Thyroid gland (tissue), 4 donors: ENCODE results near the gene EGF. TPM values are rescaled to one million over a fixed set of nuclear protein-coding genes. Genes with fewer than 3 reads are reported as not detected.

Source experiments
- DNase-seq, 2 donors: peaks; one replicate each; pipeline ENCODE4 v3.0.0-alpha.2; 2019
- H3K27ac ChIP-seq, 3 donors: fragments of 200-600 bp; sonication (generic); 1 replicate in 2 of 3; 2 replicates in 1 of 3; pipeline ENCODE4 v1.5.1; 2016 to 2019; ENCODE audit warnings: mild to moderate bottlenecking in 1 of 3, moderate library complexity in 1 of 3
- H3K27me3 ChIP-seq: fragments of 200-600 bp; sonication (generic); one replicate; pipeline ENCODE4 v1.5.1; 2019
- H3K36me3 ChIP-seq, 2 donors: fragments of 200-600 bp; sonication (generic); one replicate each; pipeline ENCODE4 v1.5.1; 2016 to 2019
- H3K4me1 ChIP-seq, 2 donors: fragments of 200-600 bp; sonication (generic); one replicate each; pipeline ENCODE4 v1.5.1; 2017 to 2019
- H3K4me3 ChIP-seq, 3 donors: fragments of 200-600 bp; sonication (generic); replicated peaks in 1 of 3; 1 replicate in 2 of 3; 2 replicates in 1 of 3; pipeline ENCODE4 v1.5.1; 2016; ENCODE audit warnings: mild to moderate bottlenecking in 1 of 3
- H3K9me3 ChIP-seq: fragments of 200-600 bp; sonication (generic); one replicate; pipeline ENCODE4 v1.5.1; 2017
- POLR2A ChIP-seq, 2 donors: fragments of 450-650 bp; IDR thresholded peaks; one replicate each; pipeline ENCODE4 v1.6.1; 2017; ENCODE audit warnings: antibody characterized with exemption in 2 of 2, mild to moderate bottlenecking in 2 of 2, moderate library complexity in 1 of 2
- WGBS, 2 donors: methylation state at CpG; one replicate each; pipeline ENCODE4 v1.1.5; 2017; 5-methylcytosine and 5-hydroxymethylcytosine counted together
- intact Hi-C: fragments of 100-400 bp; cut with DNase I; formaldehyde crosslinking; loops from one replicate; pipeline ENCODE4 v1.15.1; 2023
- total RNA-seq, 4 donors: library from RNA; depleted of rRNA; stranded (reverse); fragments of >200 nt; gene quantifications; one replicate each; pipeline ENCODE4 v1.2.3, GENCODE V29; 2016
- TF ChIP-seq, protein P1 (sequence below), 6 experiments: fragments of 200-600 bp in 3 of 6; fragments of 450-650 bp in 3 of 6; sonication (generic) in 3 of 6; IDR thresholded peaks; one replicate each; pipeline ENCODE4 v1.5.1; 2016 to 2019; ENCODE audit warnings: antibody characterized with exemption in 6 of 6, mild to moderate bottlenecking in 2 of 6, inconsistent platforms in 1 of 6, moderate library complexity in 1 of 6

The EGF gene
- total RNA-seq, 4 donors from 2014 or later, result 3.1 to 9.4 (median 7.9) TPM

DNA sequence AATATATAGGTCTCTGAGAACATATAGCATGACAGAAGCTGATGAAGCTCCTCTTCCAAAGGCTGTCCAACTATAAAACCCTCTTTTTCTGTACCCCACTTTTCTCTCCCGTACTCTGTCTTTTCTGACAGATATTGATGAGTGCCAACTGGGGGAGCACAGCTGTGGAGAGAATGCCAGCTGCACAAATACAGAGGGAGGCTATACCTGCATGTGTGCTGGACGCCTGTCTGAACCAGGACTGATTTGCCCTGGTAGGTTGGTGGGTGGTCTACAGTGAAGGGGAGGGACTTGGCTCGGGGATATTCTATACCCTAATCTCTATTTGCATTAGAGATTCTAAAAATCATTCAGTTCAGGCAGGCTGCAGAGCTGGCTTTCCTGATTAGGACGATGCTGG is 80.4 kb downstream of the EGF start:
- TF ChIP-seq, protein P1, sequence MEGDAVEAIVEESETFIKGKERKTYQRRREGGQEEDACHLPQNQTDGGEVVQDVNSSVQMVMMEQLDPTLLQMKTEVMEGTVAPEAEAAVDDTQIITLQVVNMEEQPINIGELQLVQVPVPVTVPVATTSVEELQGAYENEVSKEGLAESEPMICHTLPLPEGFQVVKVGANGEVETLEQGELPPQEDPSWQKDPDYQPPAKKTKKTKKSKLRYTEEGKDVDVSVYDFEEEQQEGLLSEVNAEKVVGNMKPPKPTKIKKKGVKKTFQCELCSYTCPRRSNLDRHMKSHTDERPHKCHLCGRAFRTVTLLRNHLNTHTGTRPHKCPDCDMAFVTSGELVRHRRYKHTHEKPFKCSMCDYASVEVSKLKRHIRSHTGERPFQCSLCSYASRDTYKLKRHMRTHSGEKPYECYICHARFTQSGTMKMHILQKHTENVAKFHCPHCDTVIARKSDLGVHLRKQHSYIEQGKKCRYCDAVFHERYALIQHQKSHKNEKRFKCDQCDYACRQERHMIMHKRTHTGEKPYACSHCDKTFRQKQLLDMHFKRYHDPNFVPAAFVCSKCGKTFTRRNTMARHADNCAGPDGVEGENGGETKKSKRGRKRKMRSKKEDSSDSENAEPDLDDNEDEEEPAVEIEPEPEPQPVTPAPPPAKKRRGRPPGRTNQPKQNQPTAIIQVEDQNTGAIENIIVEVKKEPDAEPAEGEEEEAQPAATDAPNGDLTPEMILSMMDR (IDR thresholded peaks at IDR 0.05), result no peak
- no peak for TF ChIP-seq POLR2A (IDR thresholded peaks at IDR 0.05)
- Histone ChIP-seq H3K36me3 (no peaks in the 10 kb centered on the region), H3K27ac (no peak overlapping the region), H3K27me3 (no peaks in the 10 kb centered on the region), H3K4me3 (no peak overlapping the region), H3K9me3 (no peaks in the 10 kb centered on the region), H3K4me1 (peaks cover 6 to 8% of the 10 kb centered on the region in 2 donors)
- intact Hi-C loops, result no loop called here
- WGBS, 2 donors, result 67 to 72% methylated on average over 4 of the region's 4 CpGs
- DNase-seq, result no peak

DNA sequence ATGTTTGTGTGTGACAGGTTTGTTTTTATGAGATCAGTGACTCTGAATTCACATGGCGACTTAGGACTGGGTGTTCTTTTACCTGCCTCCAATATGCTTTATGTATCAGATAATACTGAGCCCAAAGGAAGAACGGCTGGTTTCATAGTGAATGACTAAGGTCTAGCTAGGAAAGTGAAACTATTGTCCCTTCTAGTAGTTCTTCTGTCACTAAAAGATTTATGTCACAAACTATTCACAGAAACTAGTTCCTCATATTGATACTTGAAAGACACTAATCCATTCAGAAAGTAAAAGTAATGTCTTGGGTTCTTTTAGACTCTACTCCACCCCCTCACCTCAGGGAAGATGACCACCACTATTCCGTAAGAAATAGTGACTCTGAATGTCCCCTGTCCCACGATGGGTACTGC is 81.7 kb downstream of the EGF start:
- Histone ChIP-seq H3K36me3 (no peaks in the 10 kb centered on the region), H3K27ac (peak overlapping the region in 1 of 3 donors; percentile 66), H3K4me3 (no peak overlapping the region), H3K4me1 (peaks cover 6 to 8% of the 10 kb centered on the region in 2 donors), H3K27me3 (no peaks in the 10 kb centered on the region), H3K9me3 (no peaks in the 10 kb centered on the region)
- 64 to 77% methylated on average over 4 of the region's 4 CpGs for WGBS, 2 donors
- DNase-seq, result no peak
- TF ChIP-seq, protein P1 (IDR thresholded peaks at IDR 0.05), result no peak
- TF ChIP-seq POLR2A (IDR thresholded peaks at IDR 0.05), result no peak
- intact Hi-C loops, result no loop called here

DNA sequence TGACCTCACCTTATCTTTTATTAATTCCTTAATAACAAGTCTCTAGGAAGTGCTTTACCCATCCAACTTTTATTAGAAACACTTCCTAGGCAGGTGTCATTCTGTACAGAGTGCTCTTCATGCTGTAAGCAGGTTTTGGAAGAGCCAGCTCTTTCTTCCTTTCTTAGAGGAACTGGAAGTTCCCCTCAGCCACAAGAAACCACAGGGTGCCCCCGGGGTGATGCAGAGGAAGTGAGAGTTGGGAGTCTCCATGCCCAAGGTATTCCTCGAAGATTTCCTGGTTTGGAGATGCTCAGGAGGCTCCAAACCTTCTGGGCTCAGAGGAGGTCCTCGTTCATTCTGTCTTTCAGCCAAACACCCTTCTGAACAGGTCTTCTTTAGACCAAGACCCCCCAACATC is 83.8 kb downstream of the EGF start:
- TF ChIP-seq, protein P1 (IDR thresholded peaks at IDR 0.05), result no peak
- TF ChIP-seq POLR2A (IDR thresholded peaks at IDR 0.05), result no peak
- 48 to 64% methylated on average over 3 of the region's 3 CpGs for WGBS, 2 donors
- intact Hi-C loops, result no loop called here

DNA sequence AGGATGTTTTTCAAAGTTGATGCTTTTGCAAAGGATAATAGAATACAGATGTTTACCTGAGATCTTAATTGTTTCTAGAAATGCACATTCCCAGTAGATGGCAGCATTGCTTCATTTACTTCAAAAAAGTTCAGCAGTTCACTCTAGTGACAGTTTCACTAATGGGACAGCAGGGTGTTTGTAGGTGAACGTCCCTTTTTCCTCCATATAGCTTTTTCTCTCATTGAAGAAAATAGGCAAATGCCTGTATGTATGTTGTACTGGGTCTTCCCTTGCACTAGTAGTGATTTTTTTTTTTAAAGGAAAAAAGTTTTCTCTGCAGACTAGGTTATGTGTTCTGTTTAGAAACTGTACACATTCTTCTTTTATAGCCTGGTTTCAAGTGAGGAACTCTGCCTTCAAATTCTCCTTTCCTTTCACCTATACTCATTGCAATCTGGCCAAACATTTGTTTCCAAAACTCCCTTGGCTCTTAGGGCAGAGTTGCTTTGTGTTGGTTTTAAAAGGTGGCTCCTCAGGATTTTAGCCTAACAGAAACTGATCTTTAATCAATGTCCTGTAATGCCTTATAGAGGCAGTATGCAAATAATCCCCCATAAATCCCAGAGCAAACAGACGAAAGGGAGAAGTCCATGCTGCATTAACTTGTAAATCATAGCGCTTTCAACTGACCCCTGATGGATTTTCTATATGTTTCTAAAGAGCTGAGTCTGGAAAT is 86.3 kb downstream of the EGF start:
- Histone ChIP-seq H3K27me3 (no peaks in the 10 kb centered on the region), H3K36me3 (no peaks in the 10 kb centered on the region), H3K27ac (no peak overlapping the region), H3K9me3 (no peaks in the 10 kb centered on the region), H3K4me3 (no peak overlapping the region), H3K4me1 (no peaks in the 10 kb centered on the region)
- WGBS, 2 donors, result 51 to 52% methylated on average over 3 of the region's 3 CpGs
- intact Hi-C loops, result no loop called here
- no peak for DNase-seq
- TF ChIP-seq POLR2A (IDR thresholded peaks at IDR 0.05), result no peak
- TF ChIP-seq, protein P1 (IDR thresholded peaks at IDR 0.05), result peak; percentile 41 to 83 (median 64)

More for the DNA sequence above, 83.8 kb downstream of the EGF start:
- Histone ChIP-seq H3K27ac (no peak overlapping the region), H3K9me3 (no peaks in the 10 kb centered on the region), H3K4me1 (peaks cover 6 to 8% of the 10 kb centered on the region in 2 donors), H3K36me3 (no peaks in the 10 kb centered on the region), H3K4me3 (no peak overlapping the region), H3K27me3 (no peaks in the 10 kb centered on the region)
- DNase-seq, result no peak

DNA sequence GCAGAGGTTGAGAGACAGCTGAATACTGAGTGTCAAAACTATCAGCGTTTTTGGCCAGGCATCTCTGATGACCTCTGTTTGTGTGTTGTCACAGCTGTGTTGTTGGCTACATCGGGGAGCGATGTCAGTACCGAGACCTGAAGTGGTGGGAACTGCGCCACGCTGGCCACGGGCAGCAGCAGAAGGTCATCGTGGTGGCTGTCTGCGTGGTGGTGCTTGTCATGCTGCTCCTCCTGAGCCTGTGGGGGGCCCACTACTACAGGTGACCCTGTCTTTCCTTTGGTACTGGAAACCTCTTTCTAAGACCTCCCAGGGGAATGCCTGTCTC is 86.9 kb downstream of the EGF start:
- intact Hi-C loops, result no loop called here
- Histone ChIP-seq H3K4me1 (no peaks in the 10 kb centered on the region), H3K4me3 (no peak overlapping the region), H3K36me3 (no peaks in the 10 kb centered on the region), H3K27ac (no peak overlapping the region), H3K27me3 (no peaks in the 10 kb centered on the region), H3K9me3 (no peaks in the 10 kb centered on the region)
- 82 to 83% methylated on average over 6 to 9 of the region's 9 CpGs for WGBS, 2 donors
- TF ChIP-seq POLR2A (IDR thresholded peaks at IDR 0.05), result no peak
- no peak for DNase-seq
